A549 treated with CORT108297 at 1 μM for 4 hours (cell line): ENCODE results near the gene STOX2. TPM values are rescaled to one million over a fixed set of nuclear protein-coding genes. Genes with fewer than 3 reads are reported as not detected.

Experiments used
- total RNA-seq: library from RNA; stranded (reverse); fragments of 200-300 nt; extraction: Qiagen RNA extraction; gene quantifications from 5 replicates; pipeline ENCODE4 v1.2.3, GENCODE V29; 2022

The STOX2 gene, protein sequence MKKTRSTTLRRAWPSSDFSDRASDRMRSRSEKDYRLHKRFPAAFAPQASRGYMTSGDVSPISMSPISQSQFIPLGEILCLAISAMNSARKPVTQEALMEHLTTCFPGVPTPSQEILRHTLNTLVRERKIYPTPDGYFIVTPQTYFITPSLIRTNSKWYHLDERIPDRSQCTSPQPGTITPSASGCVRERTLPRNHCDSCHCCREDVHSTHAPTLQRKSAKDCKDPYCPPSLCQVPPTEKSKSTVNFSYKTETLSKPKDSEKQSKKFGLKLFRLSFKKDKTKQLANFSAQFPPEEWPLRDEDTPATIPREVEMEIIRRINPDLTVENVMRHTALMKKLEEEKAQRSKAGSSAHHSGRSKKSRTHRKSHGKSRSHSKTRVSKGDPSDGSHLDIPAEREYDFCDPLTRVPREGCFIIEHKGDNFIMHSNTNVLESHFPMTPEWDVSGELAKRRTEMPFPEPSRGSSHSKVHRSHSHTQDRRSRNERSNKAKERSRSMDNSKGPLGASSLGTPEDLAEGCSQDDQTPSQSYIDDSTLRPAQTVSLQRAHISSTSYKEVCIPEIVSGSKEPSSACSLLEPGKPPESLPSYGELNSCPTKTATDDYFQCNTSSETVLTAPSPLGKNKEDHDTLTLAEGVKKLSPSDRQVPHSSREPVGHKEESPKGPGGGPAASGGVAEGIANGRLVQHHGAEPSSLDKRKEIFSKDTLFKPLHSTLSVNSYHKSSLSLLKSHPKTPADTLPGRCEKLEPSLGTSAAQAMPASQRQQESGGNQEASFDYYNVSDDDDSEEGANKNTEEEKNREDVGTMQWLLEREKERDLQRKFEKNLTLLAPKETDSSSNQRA (N-terminal part only)
- total RNA-seq = 1.5 to 3.4 TPM (median 2.9 TPM) in 5 replicates

DNA sequence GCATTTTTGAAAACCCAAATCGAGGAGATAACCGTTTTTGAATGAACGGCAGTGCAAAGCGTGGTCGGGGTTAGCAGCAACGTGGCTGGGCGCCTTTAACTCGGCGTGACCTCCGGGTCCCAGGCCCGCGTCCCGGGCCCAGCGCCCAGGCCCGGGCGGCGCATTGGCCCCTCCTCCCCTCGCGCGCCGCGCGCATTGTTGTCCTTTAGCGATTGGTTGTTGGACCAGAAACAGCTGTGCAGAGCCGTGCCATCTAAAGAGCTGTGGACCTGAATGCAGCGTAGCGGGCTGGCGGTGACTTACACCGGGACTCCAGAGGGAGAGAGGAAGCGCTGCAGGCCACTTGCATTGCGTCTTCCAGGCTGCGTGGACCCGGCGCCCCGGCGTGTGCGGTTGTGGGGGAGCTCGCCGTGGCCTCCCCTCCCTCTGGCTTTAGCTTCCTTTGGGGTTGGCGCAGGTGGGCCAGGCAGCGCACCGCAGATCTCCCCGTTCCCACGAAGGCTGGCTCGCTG lies at the start of gene STOX2:
TSS of gene STOX2 (plus strand) at position 227 of the 512 bp plus-strand sequence. CDS start 1,484 bp downstream, outside the sequence.

Other genes with a start within 250 kb of the STOX2 start
- 15.8 to 19.6 TPM (median 18.2 TPM) in 5 replicates for gene RWDD4, start 246.1 kb upstream of the STOX2 start, total RNA-seq
- gene TRAPPC11, start 246.0 kb upstream of the STOX2 start, total RNA-seq = 9.7 to 14.1 TPM (median 10.4 TPM) in 5 replicates